ENCODE data around the gene FIGNL1. TPM values are rescaled to one million over a fixed set of nuclear protein-coding genes. Genes with fewer than 3 reads are reported as not detected.

Gene FIGNL1
- total and polyA plus RNA-seq, 2 donors (not counting 3 experiments of a cell fraction or from before 2014, with no cell fraction given), result 20.8 to 49.3 TPM

- Histone ChIP-seq H3K9me3 (replicated peaks; ENCODE audit: control insufficient read depth, insufficient read depth, low read length) (no peaks in the 10 kb centered on the region), H3K79me2 (ENCODE audit: control insufficient read depth, insufficient read depth, low read length) (no peaks in the 10 kb centered on the region), H3K27me3 (ENCODE audit: control insufficient read depth in 2 of 2, insufficient read depth in 2 of 2, low read length in 2 of 2) (no peaks in the 10 kb centered on the region), H3K9ac (replicated peaks; ENCODE audit: extremely low read depth, insufficient read depth, low read length) (no peak overlapping the region), H3K4me3 (replicated peaks in 1 of 3; ENCODE audit: insufficient read depth in 1 of 3, low read depth in 1 of 3, low read length in 3 of 3) (no peak overlapping the region), H4K20me1 (replicated peaks; ENCODE audit: control insufficient read depth, extremely low read depth, insufficient read depth, low read length) (no peaks in the 10 kb centered on the region), H3K36me3 (ENCODE audit: control insufficient read depth in 2 of 2, extremely low read depth in 1 of 2, insufficient read depth in 2 of 2, low read length in 2 of 2) (no peaks in the 10 kb centered on the region), H3K4me1 (ENCODE audit: control insufficient read depth, extremely low read depth, insufficient read depth, low read length) (peaks cover 12% of the 10 kb centered on the region), H3K9me1 (replicated peaks; ENCODE audit: control insufficient read depth, extremely low read depth, insufficient read depth, low read length) (no peaks in the 10 kb centered on the region), H3K27ac (ENCODE audit: insufficient read depth, low read depth, low read length) (no peak overlapping the region), H3K4me2 (ENCODE audit: insufficient read depth, low read length) (no peak overlapping the region), H2AFZ (ENCODE audit: low read depth, low read length) (no peak overlapping the region)
- DNase-seq (ENCODE audit: low read depth, low spot score) (no peak), FAIRE-seq (no peak)
- ChIA-PET CTCF (interaction anchor here (0.8 to 1.9 kb wide), 3 partner anchors 715 to 736 kb away, joined by 3 to 5 read pairs (median 4); no protein-coding TSS in a partner anchor), POLR2A (no interaction called here)
- TF ChIP-seq CTCF (IDR thresholded peaks at IDR 0.05; ENCODE audit: extremely low read depth in 1 of 2, insufficient read depth in 1 of 2, low read depth in 1 of 2, low read length in 2 of 2) (no peak), GATA2 (IDR thresholded peaks at IDR 0.05; ENCODE audit: insufficient read depth, insufficient read length, low read depth, low read length) (no peak), FOS (IDR thresholded peaks at IDR 0.05; ENCODE audit: borderline replicate concordance, insufficient read depth, low read length) (no peak), POLR2AphosphoS5 (IDR thresholded peaks at IDR 0.05; ENCODE audit: insufficient read depth, low read depth, low read length) (no peak), POLR2A (IDR thresholded peaks at IDR 0.05; ENCODE audit: low read depth, low read length) (no peak), JUN (IDR thresholded peaks at IDR 0.05; ENCODE audit: borderline replicate concordance, insufficient read depth, insufficient read length, low read depth) (no peak), MAX (IDR thresholded peaks at IDR 0.05; ENCODE audit: insufficient read depth, insufficient read length) (no peak), MYC (IDR thresholded peaks at IDR 0.05; ENCODE audit: low read depth, low read length) (no peak), EZH2 (IDR thresholded peaks at IDR 0.05; ENCODE audit: borderline replicate concordance, low read depth, low read length, severe bottlenecking) (no peak)
- no TSS peak for BruUV-seq (replicated peaks)
- dilution Hi-C loops (cut with MboI; ENCODE audit: extremely low pct_ligation_motif_present, low sequenced_read_pairs) (no loop called here), intact Hi-C loops (cut with micrococcal nuclease) (no loop called here)
These were observed 23.7 kb downstream of the FIGNL1 start for GRCh38 chr7:50426280-50427045.

All from endothelial cell of umbilical vein (primary cell).